HG02588 (cell line): ENCODE results near the gene ZACN.

Source experiments
- ATAC-seq: cut with Tn5 transposase; IDR thresholded peaks from one replicate; pipeline ENCODE4 v1.9.1; 2021; ENCODE audit warnings: mild to moderate bottlenecking, moderate library complexity; ENCODE audit not compliant: unreplicated experiment

Gene ZACN

DNA sequence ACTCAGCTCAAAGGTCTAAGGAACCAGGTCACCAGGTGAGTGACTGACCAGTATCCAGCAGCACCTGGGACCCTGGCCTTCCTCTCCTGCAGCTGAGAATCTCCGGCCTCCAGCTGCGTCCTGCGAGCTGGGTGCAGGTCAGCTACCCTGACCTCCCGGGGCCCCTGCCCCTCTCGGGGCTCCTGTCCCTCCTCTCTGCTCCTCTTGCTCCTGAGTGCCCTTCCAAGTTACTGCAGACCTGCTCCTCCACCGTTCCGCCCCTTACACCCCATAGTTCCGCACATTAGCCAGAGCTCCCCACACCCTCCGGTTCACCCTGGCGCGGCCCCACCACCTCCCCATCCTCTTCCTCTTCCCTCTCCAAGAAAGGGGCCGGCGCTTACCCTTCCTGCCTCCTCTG, 51.5 kb downstream of the ZACN start:
- ATAC-seq = no peak

DNA sequence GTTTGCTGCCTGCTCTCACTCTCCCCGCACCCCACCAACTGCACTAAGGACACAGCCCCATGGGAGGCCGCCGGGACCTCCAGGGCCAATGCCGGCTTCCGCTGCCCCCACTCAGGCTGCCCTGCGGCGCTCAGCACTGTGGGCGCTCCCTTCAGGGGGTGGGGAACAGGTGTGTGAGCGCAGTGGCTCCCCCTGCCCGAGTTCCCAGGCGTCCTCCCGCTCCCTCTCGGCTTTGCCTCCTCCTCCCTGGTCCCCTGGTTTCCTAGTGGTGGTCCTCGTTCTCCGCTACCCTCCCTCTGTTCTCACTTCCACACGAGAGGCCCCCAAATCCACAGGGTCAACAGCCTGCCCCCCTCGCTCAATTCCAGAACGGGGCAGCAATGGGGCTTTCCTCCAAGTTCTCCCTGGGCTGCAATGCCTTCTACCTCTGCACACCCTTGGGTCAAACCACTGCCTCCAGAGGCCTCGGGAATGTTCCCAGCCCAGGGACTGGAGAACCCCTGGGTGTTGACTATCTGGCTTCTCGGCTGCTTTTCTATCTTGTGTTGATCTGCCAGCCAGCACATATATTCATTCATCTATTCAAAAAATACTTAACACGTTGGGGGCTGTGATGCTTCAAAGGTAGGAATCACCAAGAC, 52.2 kb downstream of the ZACN start:
- ATAC-seq = no peak

DNA sequence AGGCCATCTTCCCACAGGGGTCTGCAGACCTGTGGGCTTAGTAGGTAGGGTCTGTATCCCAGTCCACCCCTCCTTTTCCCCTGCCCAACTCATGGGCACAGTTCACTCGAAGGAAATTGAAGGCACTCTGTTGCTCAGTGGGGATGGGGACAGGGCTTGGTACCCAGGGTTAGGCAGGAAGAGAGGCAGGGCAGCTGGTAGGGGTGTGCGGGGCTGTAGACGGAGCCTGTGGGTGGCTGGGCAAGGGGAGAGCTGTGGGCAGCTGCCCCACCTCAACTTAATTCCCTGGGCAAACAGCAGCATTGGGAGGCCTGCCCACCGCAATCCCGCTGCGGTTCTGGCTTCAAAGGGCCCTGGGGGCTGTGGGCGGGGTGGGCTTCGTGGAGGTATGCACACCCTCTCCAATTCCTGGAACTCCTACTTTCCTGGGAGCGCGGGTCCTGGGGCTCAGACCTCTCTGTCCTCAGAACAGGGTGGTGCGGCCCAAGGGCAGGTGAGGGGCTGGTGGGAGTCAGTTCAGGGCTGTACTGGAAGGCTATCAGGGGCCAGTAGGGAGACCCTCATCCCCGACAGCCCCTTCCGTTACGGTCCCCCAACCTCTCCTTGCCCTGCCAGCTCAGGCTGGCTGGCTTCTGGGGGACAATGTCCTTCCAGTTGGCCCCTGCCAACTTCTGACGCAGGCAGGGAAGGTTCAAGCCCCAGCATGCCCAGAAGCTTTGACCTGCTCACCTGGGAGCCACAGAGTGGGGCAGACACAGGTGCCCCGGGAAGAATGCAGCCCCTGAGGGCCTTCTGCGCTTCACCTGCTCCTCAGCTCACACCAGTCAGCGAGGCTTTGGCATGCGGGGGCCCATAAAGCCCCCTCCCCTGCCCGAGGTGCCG, 53.0 kb downstream of the ZACN start:
- ATAC-seq = no peak
